Loucy (cell line): ENCODE results near the gene BCKDK.

ENCODE experiments used
- EZH2phosphoT487 ChIP-seq: fragments of 200-600 bp; IDR thresholded peaks from 2 replicates; pipeline ENCODE4 v1.6.1; 2018; ENCODE audit warnings: antibody characterized with exemption, mild to moderate bottlenecking, moderate library complexity, borderline replicate concordance
- TF ChIP-seq, protein P1 (sequence below): fragments of 200-600 bp; sonication (generic); conservative IDR thresholded peaks from 2 replicates; pipeline ENCODE4 v1.5.1; 2014; ENCODE audit warnings: mild to moderate bottlenecking, antibody characterized with exemption, low read length

DNA sequence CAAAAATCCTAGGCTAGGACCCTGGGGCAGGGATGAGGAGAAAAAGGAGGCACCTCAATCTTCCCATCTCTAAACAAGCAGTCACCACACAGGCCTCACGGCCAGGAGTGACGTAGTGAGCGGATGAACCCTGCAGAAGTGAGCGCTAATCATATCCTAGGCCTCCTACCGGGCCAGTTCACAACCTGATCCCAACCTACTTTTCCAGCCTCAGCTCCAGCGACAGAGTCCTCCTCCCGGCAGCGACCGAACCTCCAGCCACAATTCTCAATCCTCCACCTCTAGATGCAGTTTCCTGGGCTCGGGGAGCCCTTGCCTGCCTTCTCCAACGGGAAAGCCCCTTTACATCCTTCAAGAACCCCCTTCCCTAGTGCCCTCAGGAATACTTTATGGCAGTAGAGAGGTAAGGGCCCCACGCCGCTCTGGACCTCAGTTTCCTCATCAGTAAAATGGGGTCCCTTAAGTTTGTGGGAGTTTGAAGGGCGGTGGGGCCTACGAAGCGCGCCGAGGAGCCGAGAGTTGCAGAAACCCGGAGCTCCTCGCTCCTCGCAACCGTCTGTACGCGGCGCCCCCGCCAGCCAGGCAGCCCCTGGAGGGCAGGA is 35.5 kb upstream of the BCKDK start:
- TF ChIP-seq, protein P1, sequence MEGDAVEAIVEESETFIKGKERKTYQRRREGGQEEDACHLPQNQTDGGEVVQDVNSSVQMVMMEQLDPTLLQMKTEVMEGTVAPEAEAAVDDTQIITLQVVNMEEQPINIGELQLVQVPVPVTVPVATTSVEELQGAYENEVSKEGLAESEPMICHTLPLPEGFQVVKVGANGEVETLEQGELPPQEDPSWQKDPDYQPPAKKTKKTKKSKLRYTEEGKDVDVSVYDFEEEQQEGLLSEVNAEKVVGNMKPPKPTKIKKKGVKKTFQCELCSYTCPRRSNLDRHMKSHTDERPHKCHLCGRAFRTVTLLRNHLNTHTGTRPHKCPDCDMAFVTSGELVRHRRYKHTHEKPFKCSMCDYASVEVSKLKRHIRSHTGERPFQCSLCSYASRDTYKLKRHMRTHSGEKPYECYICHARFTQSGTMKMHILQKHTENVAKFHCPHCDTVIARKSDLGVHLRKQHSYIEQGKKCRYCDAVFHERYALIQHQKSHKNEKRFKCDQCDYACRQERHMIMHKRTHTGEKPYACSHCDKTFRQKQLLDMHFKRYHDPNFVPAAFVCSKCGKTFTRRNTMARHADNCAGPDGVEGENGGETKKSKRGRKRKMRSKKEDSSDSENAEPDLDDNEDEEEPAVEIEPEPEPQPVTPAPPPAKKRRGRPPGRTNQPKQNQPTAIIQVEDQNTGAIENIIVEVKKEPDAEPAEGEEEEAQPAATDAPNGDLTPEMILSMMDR = no peak
- no peak for TF ChIP-seq EZH2phosphoT487
